CD14-positive monocyte (primary cell): Measurements from ENCODE around the gene TMEM147. TPM values are rescaled to one million over a fixed set of nuclear protein-coding genes. Genes with fewer than 3 reads are reported as not detected.

Experiments
- DNase-seq, 3 donors: peaks; one replicate each; pipeline ENCODE4 v3.0.0-alpha.2; 2011 to 2022
- H2AFZ ChIP-seq: 2 replicates; pipeline ENCODE4 v1.6.0; 2012; ENCODE audit warnings: mild to moderate bottlenecking, low read depth, low read length, inconsistent platforms; ENCODE audit not compliant: insufficient read depth, poor library complexity, severe bottlenecking
- H3K27ac ChIP-seq, 2 donors: 1 replicate in 1 of 2; 2 replicates in 1 of 2; pipeline ENCODE4 v1.5.1; 2012 to 2013; ENCODE audit warnings: low read length in 2 of 2, control low read depth in 1 of 2, inconsistent platforms in 1 of 2, low read depth in 1 of 2, mild to moderate bottlenecking in 1 of 2
- H3K27me3 ChIP-seq, 2 donors: one replicate each; pipeline versions ENCODE4 v1.6.0 to v1.6.1; 2011 to 2013; ENCODE audit warnings: low read length in 2 of 2; ENCODE audit not compliant: control insufficient read depth in 2 of 2, insufficient read depth in 2 of 2
- H3K36me3 ChIP-seq, 2 donors: replicated peaks in 1 of 2; 1 replicate in 1 of 2; 2 replicates in 1 of 2; pipeline versions ENCODE4 v1.5.1 to v1.6.1; 2012 to 2013; ENCODE audit warnings: low read length in 2 of 2, control low read depth in 1 of 2, inconsistent platforms in 1 of 2, mild to moderate bottlenecking in 1 of 2; ENCODE audit not compliant: insufficient read depth in 2 of 2, control insufficient read depth in 1 of 2
- H3K4me1 ChIP-seq, 2 donors: 1 replicate in 1 of 2; 2 replicates in 1 of 2; pipeline versions ENCODE4 v1.5.1 to v1.6.1; 2012 to 2013; ENCODE audit warnings: low read length in 2 of 2, control low read depth in 1 of 2, inconsistent platforms in 1 of 2, mild to moderate bottlenecking in 1 of 2, moderate library complexity in 1 of 2; ENCODE audit not compliant: insufficient read depth in 2 of 2, control insufficient read depth in 1 of 2
- H3K4me2 ChIP-seq: replicated peaks from 2 replicates; pipeline ENCODE3; 2012; ENCODE audit warnings: low read length, moderate library complexity, mild to moderate bottlenecking; ENCODE audit not compliant: poor library complexity, severe bottlenecking; ENCODE audit errors: extremely low read depth
- H3K4me3 ChIP-seq, 3 experiments: fragments of 200-600 bp in 1 of 3; sonication (generic) in 1 of 3; replicated peaks in 1 of 3; 1 replicate in 2 of 3; 2 replicates in 1 of 3; pipeline ENCODE4 v1.5.1; 2011 to 2013; ENCODE audit warnings: low read length in 3 of 3, mild to moderate bottlenecking in 3 of 3, control low read depth in 2 of 3, low read depth in 2 of 3, inconsistent platforms in 1 of 3, moderate library complexity in 1 of 3
- H3K79me2 ChIP-seq: 2 replicates; pipeline ENCODE4 v1.6.0; 2012; ENCODE audit warnings: mild to moderate bottlenecking, control low read depth, inconsistent platforms, low read length, moderate library complexity; ENCODE audit not compliant: insufficient read depth
- H3K9ac ChIP-seq: 2 replicates; pipeline ENCODE4 v1.6.0; 2017; ENCODE audit warnings: low read length, mild to moderate bottlenecking; ENCODE audit not compliant: insufficient read depth, poor library complexity, severe bottlenecking
- H3K9me3 ChIP-seq, 2 donors: replicated peaks in 1 of 2; 1 replicate in 1 of 2; 2 replicates in 1 of 2; pipeline versions ENCODE4 v1.5.1 to v1.6.1; 2012 to 2013; ENCODE audit warnings: low read length in 2 of 2, control low read depth in 1 of 2; ENCODE audit not compliant: control insufficient read depth in 1 of 2, insufficient read depth in 1 of 2
- H4K20me1 ChIP-seq: 2 replicates; pipeline ENCODE4 v1.6.0; 2012; ENCODE audit warnings: mild to moderate bottlenecking, low read length, control low read depth, moderate library complexity; ENCODE audit not compliant: insufficient read depth
- H3K27ac Mint-ChIP-seq, 7 donors: one replicate each; pipeline ENCODE4 v1.8.0; 2020; ENCODE audit warnings: mild to moderate bottlenecking in 7 of 7, mixed read lengths in 7 of 7, moderate library complexity in 6 of 7, inconsistent platforms in 2 of 7
- H3K27me3 Mint-ChIP-seq, 3 donors: one replicate each; pipeline ENCODE4 v1.8.0; 2021 to 2022; ENCODE audit warnings: low read depth in 3 of 3, mild to moderate bottlenecking in 3 of 3, mixed read lengths in 3 of 3, moderate library complexity in 3 of 3, inconsistent platforms in 1 of 3
- H3K36me3 Mint-ChIP-seq, 2 donors: one replicate each; pipeline ENCODE4 v1.8.0; 2020; ENCODE audit warnings: mixed read lengths in 2 of 2, inconsistent platforms in 1 of 2, mild to moderate bottlenecking in 1 of 2
- H3K4me1 Mint-ChIP-seq: one replicate; pipeline ENCODE4 v1.8.0; 2020; ENCODE audit warnings: mild to moderate bottlenecking, mixed read lengths
- H3K4me3 Mint-ChIP-seq, 2 donors: one replicate each; pipeline ENCODE4 v1.8.0; 2020; ENCODE audit warnings: mild to moderate bottlenecking in 2 of 2, mixed read lengths in 2 of 2, moderate library complexity in 1 of 2
- H3K9me3 Mint-ChIP-seq, 7 donors: one replicate each; pipeline ENCODE4 v1.8.0; 2020 to 2022; ENCODE audit warnings: mixed read lengths in 7 of 7, mild to moderate bottlenecking in 6 of 7, moderate library complexity in 6 of 7, inconsistent platforms in 2 of 7
- WGBS: methylation state at CpG from one replicate; pipeline ENCODE4 v1.1.5; 2013; ENCODE audit warnings: missing lambda C conversion rate; ENCODE audit not compliant: insufficient coverage; 5-methylcytosine and 5-hydroxymethylcytosine counted together
- intact Hi-C, 2 donors: fragments of 100-400 bp; cut with micrococcal nuclease; formaldehyde crosslinking; loops; one replicate each; pipeline versions ENCODE4 v1.15.0 to v1.15.1; 2023
- polyA plus RNA-seq, 3 donors: library from polyadenylated mRNA; depleted of rRNA in 1 of 3; unstranded in 2 of 3; stranded (reverse) in 1 of 3; fragments of 300-500 nt in 2 of 3; fragments of >200 nt in 1 of 3; fragmentation: Illumina TruSeq in 2 of 3; gene quantifications; 1 replicate in 2 of 3; 2 replicates in 1 of 3; pipeline ENCODE4 v1.2.3, GENCODE V29; 2012 to 2021
- TF ChIP-seq, protein P1 (sequence below): fragments of 200-600 bp; IDR thresholded peaks from one replicate; pipeline ENCODE4 v1.8.0; 2022; ENCODE audit warnings: antibody characterized with exemption, mild to moderate bottlenecking

TMEM147 gene
- polyA plus RNA-seq, 3 donors: 75.5 to 165 (median 165) TPM

DNA sequence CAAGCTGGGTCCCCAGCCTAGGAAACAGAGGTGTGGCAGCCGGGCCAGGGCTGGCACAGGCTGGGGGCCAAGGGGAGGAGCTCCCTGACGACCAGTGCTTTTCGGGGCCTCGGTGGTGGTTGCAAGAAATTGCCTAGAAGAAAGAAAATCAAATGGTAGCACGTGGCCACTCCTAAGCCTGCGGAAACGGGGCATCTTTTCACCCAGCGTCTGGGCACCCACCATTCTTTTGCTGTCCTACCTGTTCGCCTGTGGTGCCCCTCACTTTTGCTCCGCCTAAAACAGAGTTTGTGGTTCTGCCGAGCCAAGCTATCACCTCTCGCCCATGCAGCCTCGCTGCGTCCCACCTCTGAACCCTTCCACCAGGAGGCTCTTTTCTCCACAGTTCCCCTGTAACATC is 48.0 kb upstream of the TMEM147 start:
- H3K79me2 ChIP-seq: no peaks in the 10 kb centered on the region
- DNase-seq: no peak
- H3K36me3 ChIP-seq: no peaks in the 10 kb centered on the region
- WGBS: 93% methylated on average over 13 of the region's 14 CpGs
- intact Hi-C loops: loop anchor here (5.0 to 10.0 kb wide), 2 partner anchors 143 to 225 kb away; partner anchors contain the start of gene FFAR3 (in 1 of the 2)
- no peak overlapping the region for H3K27ac Mint-ChIP-seq
- no peaks in the 10 kb centered on the region for H3K27me3 ChIP-seq
- no peaks in the 10 kb centered on the region for H3K9me3 ChIP-seq
- H3K9me3 Mint-ChIP-seq: peaks cover 0 to 2% (median 0%) of the 10 kb centered on the region in 7 donors
- H4K20me1 ChIP-seq: no peaks in the 10 kb centered on the region
- peaks cover 7% of the 10 kb centered on the region for H3K4me1 Mint-ChIP-seq
- no peak overlapping the region for H3K27ac ChIP-seq
- TF ChIP-seq, protein P1, sequence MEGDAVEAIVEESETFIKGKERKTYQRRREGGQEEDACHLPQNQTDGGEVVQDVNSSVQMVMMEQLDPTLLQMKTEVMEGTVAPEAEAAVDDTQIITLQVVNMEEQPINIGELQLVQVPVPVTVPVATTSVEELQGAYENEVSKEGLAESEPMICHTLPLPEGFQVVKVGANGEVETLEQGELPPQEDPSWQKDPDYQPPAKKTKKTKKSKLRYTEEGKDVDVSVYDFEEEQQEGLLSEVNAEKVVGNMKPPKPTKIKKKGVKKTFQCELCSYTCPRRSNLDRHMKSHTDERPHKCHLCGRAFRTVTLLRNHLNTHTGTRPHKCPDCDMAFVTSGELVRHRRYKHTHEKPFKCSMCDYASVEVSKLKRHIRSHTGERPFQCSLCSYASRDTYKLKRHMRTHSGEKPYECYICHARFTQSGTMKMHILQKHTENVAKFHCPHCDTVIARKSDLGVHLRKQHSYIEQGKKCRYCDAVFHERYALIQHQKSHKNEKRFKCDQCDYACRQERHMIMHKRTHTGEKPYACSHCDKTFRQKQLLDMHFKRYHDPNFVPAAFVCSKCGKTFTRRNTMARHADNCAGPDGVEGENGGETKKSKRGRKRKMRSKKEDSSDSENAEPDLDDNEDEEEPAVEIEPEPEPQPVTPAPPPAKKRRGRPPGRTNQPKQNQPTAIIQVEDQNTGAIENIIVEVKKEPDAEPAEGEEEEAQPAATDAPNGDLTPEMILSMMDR: no peak
- H3K4me1 ChIP-seq: peaks cover 0 to 5% of the 10 kb centered on the region in 2 donors
- H3K9ac ChIP-seq: no peak overlapping the region
- H3K27me3 Mint-ChIP-seq: peaks cover 4 to 13% (median 6%) of the 10 kb centered on the region in 3 donors
- no peak overlapping the region for H3K4me2 ChIP-seq
- H2AFZ ChIP-seq: no peak overlapping the region
- no peaks in the 10 kb centered on the region for H3K36me3 Mint-ChIP-seq
- no peak overlapping the region for H3K4me3 ChIP-seq
- no peak overlapping the region for H3K4me3 Mint-ChIP-seq

DNA sequence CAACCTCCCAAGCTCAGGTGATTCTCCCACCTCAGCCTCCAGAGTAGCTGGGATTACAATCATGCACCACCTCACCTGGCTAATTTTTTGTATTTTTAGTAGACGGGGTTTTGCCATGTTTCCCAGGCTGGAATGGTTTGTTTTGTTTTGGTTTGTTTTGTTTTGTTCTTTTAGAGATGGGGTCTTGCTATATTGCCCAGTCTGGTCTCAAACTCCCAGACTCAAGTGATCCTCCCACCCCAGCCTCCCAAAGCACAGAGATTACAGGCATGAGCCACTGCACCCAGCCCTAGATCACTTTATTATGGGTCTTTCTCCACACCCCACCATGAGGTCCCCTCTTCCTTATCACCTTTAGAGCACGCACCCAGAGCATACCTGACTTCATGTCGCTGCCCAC is 47.2 kb upstream of the TMEM147 start:
- no peak overlapping the region for H3K4me3 Mint-ChIP-seq
- H3K9ac ChIP-seq: no peak overlapping the region
- no peak overlapping the region for H3K27ac Mint-ChIP-seq
- H3K4me3 ChIP-seq: no peak overlapping the region
- 94% methylated on average over 2 of the region's 3 CpGs for WGBS
- no peaks in the 10 kb centered on the region for H3K36me3 Mint-ChIP-seq
- H3K36me3 ChIP-seq: no peaks in the 10 kb centered on the region
- peaks cover 7% of the 10 kb centered on the region for H3K4me1 Mint-ChIP-seq
- no peak overlapping the region for H2AFZ ChIP-seq
- H3K9me3 ChIP-seq: no peaks in the 10 kb centered on the region
- H3K4me2 ChIP-seq: no peak overlapping the region
- no peaks in the 10 kb centered on the region for H4K20me1 ChIP-seq
- peaks cover 0 to 2% (median 0%) of the 10 kb centered on the region in 7 donors for H3K9me3 Mint-ChIP-seq
- DNase-seq: no peak
- H3K27ac ChIP-seq: no peak overlapping the region
- intact Hi-C loops: loop anchor here (5.0 to 10.0 kb wide), 2 partner anchors 143 to 226 kb away; partner anchors contain the start of gene FFAR3 (in 1 of the 2)
- H3K27me3 ChIP-seq: no peaks in the 10 kb centered on the region
- peaks cover 7 to 10% (median 8%) of the 10 kb centered on the region in 3 donors for H3K27me3 Mint-ChIP-seq
- TF ChIP-seq, protein P1: no peak
- no peaks in the 10 kb centered on the region for H3K79me2 ChIP-seq
- peaks cover 0 to 5% of the 10 kb centered on the region in 2 donors for H3K4me1 ChIP-seq
